HepG2 (cell line): ENCODE results near the gene TGM1. TPM values are rescaled to one million over a fixed set of nuclear protein-coding genes. Genes with fewer than 3 reads are reported as not detected.

ENCODE experiments used
- AHR ChIP-seq: IDR thresholded peaks from 2 replicates; pipeline ENCODE4 v1.6.1; 2018; ENCODE audit warnings: missing genetic modification reagents, missing compliant biosample characterization
- DNMT1 ChIP-seq: sonication (generic); formaldehyde crosslinking; IDR thresholded peaks from 2 replicates; pipeline ENCODE4 v1.5.1; 2020; ENCODE audit warnings: mild to moderate bottlenecking, missing genetic modification reagents
- HIVEP1 ChIP-seq: sonication (generic); formaldehyde crosslinking; IDR thresholded peaks from 2 replicates; pipeline ENCODE4 v1.4.0; 2020; ENCODE audit warnings: mild to moderate bottlenecking, missing genetic modification reagents
- HNF4A ChIP-seq: sonication (generic); formaldehyde crosslinking; IDR thresholded peaks from 2 replicates; pipeline ENCODE4 v1.4.0; 2020; ENCODE audit warnings: missing genetic modification reagents
- HOXA3 ChIP-seq: sonication (generic); formaldehyde crosslinking; IDR thresholded peaks from 2 replicates; pipeline ENCODE4 v1.5.0; 2020; ENCODE audit warnings: missing genetic modification reagents
- JUN ChIP-seq: sonication (generic); formaldehyde crosslinking; IDR thresholded peaks from 2 replicates; pipeline ENCODE4 v1.4.0; 2020; ENCODE audit warnings: mild to moderate bottlenecking, missing genetic modification reagents
- NONO ChIP-seq, 2 experiments: fragments of 450-650 bp in 1 of 2; sonication (generic) in 1 of 2; formaldehyde crosslinking in 1 of 2; IDR thresholded peaks in 1 of 2; conservative IDR thresholded peaks in 1 of 2; 2 replicates each; pipeline versions ENCODE4 v1.6.1 to v1.8.0; 2017 to 2022; ENCODE audit warnings: mild to moderate bottlenecking in 1 of 2, missing genetic modification reagents in 1 of 2, moderate library complexity in 1 of 2
- SMAD3 ChIP-seq: sonication (generic); formaldehyde crosslinking; IDR thresholded peaks from 2 replicates; pipeline ENCODE4 v1.4.0; 2020; ENCODE audit warnings: missing genetic modification reagents
- SNAPC2 ChIP-seq: sonication (generic); formaldehyde crosslinking; IDR thresholded peaks from 2 replicates; pipeline ENCODE4 v1.8.1; 2022; ENCODE audit warnings: mild to moderate bottlenecking, missing genetic modification reagents
- TBX3 ChIP-seq: fragments of 450-650 bp; IDR thresholded peaks from 2 replicates; pipeline ENCODE4 v1.6.1; 2017; ENCODE audit warnings: antibody characterized with exemption, mild to moderate bottlenecking, inconsistent platforms, borderline replicate concordance
- ZBTB7A ChIP-seq: sonication (generic); formaldehyde crosslinking; IDR thresholded peaks from 2 replicates; pipeline ENCODE4 v1.8.0; 2022; ENCODE audit warnings: mild to moderate bottlenecking, missing genetic modification reagents
- ZBTB7B ChIP-seq: sonication (generic); formaldehyde crosslinking; IDR thresholded peaks from 2 replicates; pipeline ENCODE4 v1.4.0; 2020; ENCODE audit warnings: missing genetic modification reagents
- ZMAT3 ChIP-seq: sonication (generic); formaldehyde crosslinking; conservative IDR thresholded peaks from 2 replicates; pipeline ENCODE4 v1.7.0; 2021; ENCODE audit warnings: missing genetic modification reagents
- ZNF343 ChIP-seq: sonication (generic); formaldehyde crosslinking; IDR thresholded peaks from 2 replicates; pipeline ENCODE4 v1.4.0; 2020; ENCODE audit warnings: mild to moderate bottlenecking, missing genetic modification reagents
- ZNF569 ChIP-seq: sonication (generic); formaldehyde crosslinking; IDR thresholded peaks from 2 replicates; pipeline ENCODE4 v1.5.0; 2020; ENCODE audit warnings: mild to moderate bottlenecking, missing genetic modification reagents, moderate library complexity, borderline replicate concordance
- ZNF605 ChIP-seq: sonication (generic); formaldehyde crosslinking; IDR thresholded peaks from 2 replicates; pipeline ENCODE4 v1.8.0; 2022; ENCODE audit warnings: mild to moderate bottlenecking, missing genetic modification reagents
- ZNF629 ChIP-seq: sonication (generic); formaldehyde crosslinking; conservative IDR thresholded peaks from 2 replicates; pipeline ENCODE4 v1.5.0; 2020; ENCODE audit warnings: missing genetic modification reagents
- ZNF652 ChIP-seq: IDR thresholded peaks from 2 replicates; pipeline ENCODE4 v1.6.1; 2016; ENCODE audit warnings: low read depth, borderline replicate concordance
- polyA plus RNA-seq, 8 experiments: library from polyadenylated mRNA; depleted of rRNA in 3 of 8; stranded (reverse) in 7 of 8; unstranded in 1 of 8; fragments of >200 nt; fragmentation: Illumina TruSeq in 4 of 8; extraction: Trizol in 4 of 8; gene quantifications; 2 replicates each; pipeline versions ENCODE4 v1.2.1 to v1.2.3, GENCODE V29; 2011 to 2016; ENCODE audit warnings: low read depth in 4 of 8, missing spikeins in 1 of 8, mixed read lengths in 1 of 8; ENCODE audit not compliant: insufficient read depth in 1 of 8
- total RNA-seq, 5 experiments: library from RNA; depleted of rRNA; stranded (reverse); fragments of >200 nt; fragmentation: Illumina TruSeq; extraction: Trizol; gene quantifications; 2 replicates each; pipeline ENCODE4 v1.2.3, GENCODE V29; 2016; ENCODE audit warnings: low read depth in 1 of 5
- TF ChIP-seq, protein P1 (sequence below): sonication (generic); formaldehyde crosslinking; IDR thresholded peaks from 2 replicates; pipeline ENCODE4 v1.8.1; 2023; ENCODE audit warnings: mild to moderate bottlenecking, inconsistent platforms, moderate library complexity, missing genetic modification reagents, borderline replicate concordance
- TF ChIP-seq, protein P2 (sequence below): sonication (generic); formaldehyde crosslinking; IDR thresholded peaks from 2 replicates; pipeline ENCODE4 v1.5.1; 2020; ENCODE audit warnings: missing genetic modification reagents, mild to moderate bottlenecking, borderline replicate concordance
- TF ChIP-seq, protein P3 (sequence below): sonication (generic); formaldehyde crosslinking; IDR thresholded peaks from 2 replicates; pipeline ENCODE4 v1.4.0; 2020; ENCODE audit warnings: mild to moderate bottlenecking, missing genetic modification reagents
- TF ChIP-seq, protein P4 (sequence below): IDR thresholded peaks from 2 replicates; pipeline ENCODE4 v1.6.1; 2016; ENCODE audit warnings: low read depth
- TF ChIP-seq, protein P5 (sequence below): sonication (generic); formaldehyde crosslinking; IDR thresholded peaks from 2 replicates; pipeline ENCODE4 v1.4.0; 2020; ENCODE audit warnings: low read depth, mild to moderate bottlenecking, missing genetic modification reagents

TGM1 gene
- total and polyA plus RNA-seq, 2 of the 13 experiments (the other 11 are each of a cell fraction or from before 2014, with no cell fraction given) = 3.2 to 10.6 TPM

DNA sequence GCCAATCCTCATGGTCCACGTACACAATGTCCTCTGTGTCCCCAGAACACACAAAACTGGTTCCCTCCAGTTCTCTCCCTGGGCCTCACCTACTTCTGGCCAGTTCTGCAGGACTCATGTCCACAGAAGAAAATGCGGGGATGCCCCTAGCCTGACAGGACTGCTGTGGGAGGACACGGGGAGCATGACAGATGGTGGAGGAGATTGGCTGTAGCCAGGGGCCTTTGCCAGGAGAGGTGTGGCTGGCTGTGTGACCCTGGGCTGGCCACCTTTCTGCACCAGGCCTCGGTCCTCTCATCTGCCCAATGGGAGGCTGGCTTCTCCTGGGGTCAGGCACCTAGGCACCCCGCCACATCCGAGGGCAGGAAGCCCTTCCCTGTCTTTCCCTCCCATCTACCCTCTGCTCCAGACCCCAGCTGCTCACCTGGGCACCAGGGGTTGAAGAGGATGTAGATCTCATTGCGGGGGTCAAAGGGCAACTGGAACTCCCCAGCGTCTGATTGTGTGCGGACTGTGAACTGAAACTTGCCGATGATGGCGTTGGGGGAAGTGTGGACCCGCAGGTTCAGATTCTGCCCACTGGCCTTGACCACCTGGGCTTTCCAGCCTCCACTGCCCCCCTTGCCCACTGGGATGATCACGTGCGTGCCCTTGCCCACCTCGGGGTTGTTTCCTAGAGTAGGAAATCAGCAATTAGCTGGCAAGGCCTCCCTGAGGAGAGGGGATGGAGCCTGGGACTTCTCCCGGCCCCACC lies 2.8 kb downstream of the TGM1 start (continued):
- TF ChIP-seq AHR = 0 out of 2 replicates have a peak, but pooled peaks have one; percentile 30
- no peak for TF ChIP-seq SMAD3 (CRISPR knock-in tag)
- 0 out of 2 replicates have a peak, but pooled peaks have one; percentile 46 for TF ChIP-seq HIVEP1 (CRISPR knock-in tag)
- TF ChIP-seq, protein P1, sequence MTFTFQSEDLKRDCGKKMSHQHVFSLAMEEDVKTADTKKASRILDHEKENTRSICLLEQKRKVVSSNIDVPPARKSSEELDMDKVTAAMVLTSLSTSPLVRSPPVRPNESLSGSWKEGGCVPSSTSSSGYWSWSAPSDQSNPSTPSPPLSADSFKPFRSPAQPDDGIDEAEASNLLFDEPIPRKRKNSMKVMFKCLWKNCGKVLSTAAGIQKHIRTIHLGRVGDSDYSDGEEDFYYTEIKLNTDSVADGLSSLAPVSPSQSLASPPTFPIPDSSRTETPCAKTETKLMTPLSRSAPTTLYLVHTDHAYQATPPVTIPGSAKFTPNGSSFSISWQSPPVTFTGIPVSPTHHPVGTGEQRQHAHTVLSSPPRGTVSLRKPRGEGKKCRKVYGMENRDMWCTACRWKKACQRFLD (CRISPR knock-in tag) = 0 out of 2 replicates have a peak, but pooled peaks have one; percentile 32
- peak; percentile 42; the same call in 1 of the 2 replicates for TF ChIP-seq ZNF605
- no peak for TF ChIP-seq NONO (IDR thresholded peaks at IDR 0.05)
- TF ChIP-seq NONO (CRISPR knock-in tag; conservative IDR thresholded peaks at IDR 0.05) = peak; percentile 28; the same call in 1 of the 2 replicates
- no peak for TF ChIP-seq TBX3
- TF ChIP-seq, protein P2, sequence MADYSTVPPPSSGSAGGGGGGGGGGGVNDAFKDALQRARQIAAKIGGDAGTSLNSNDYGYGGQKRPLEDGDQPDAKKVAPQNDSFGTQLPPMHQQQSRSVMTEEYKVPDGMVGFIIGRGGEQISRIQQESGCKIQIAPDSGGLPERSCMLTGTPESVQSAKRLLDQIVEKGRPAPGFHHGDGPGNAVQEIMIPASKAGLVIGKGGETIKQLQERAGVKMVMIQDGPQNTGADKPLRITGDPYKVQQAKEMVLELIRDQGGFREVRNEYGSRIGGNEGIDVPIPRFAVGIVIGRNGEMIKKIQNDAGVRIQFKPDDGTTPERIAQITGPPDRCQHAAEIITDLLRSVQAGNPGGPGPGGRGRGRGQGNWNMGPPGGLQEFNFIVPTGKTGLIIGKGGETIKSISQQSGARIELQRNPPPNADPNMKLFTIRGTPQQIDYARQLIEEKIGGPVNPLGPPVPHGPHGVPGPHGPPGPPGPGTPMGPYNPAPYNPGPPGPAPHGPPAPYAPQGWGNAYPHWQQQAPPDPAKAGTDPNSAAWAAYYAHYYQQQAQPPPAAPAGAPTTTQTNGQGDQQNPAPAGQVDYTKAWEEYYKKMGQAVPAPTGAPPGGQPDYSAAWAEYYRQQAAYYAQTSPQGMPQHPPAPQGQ = no peak
- TF ChIP-seq SNAPC2 (CRISPR knock-in tag) = no peak
- TF ChIP-seq HOXA3 = peak; percentile 43; the same call in 1 of the 2 replicates
- TF ChIP-seq DNMT1 (CRISPR knock-in tag) = 0 out of 2 replicates have a peak, but pooled peaks have one; percentile 46
- no peak for TF ChIP-seq ZNF652 (CRISPR knock-in tag)
- TF ChIP-seq HNF4A = peak; percentile 73
- TF ChIP-seq JUN (CRISPR knock-in tag) = peak; percentile 38; the same call in 1 of the 2 replicates
- no peak for TF ChIP-seq ZBTB7A (CRISPR knock-in tag)
- TF ChIP-seq ZNF629 (CRISPR knock-in tag) = peak; percentile 83
- 0 out of 2 replicates have a peak, but pooled peaks have one; percentile 19 for TF ChIP-seq ZBTB7B
- TF ChIP-seq, protein P3, sequence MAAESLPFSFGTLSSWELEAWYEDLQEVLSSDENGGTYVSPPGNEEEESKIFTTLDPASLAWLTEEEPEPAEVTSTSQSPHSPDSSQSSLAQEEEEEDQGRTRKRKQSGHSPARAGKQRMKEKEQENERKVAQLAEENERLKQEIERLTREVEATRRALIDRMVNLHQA = no peak
- no peak for TF ChIP-seq ZMAT3 (CRISPR knock-in tag)
- TF ChIP-seq, protein P4, sequence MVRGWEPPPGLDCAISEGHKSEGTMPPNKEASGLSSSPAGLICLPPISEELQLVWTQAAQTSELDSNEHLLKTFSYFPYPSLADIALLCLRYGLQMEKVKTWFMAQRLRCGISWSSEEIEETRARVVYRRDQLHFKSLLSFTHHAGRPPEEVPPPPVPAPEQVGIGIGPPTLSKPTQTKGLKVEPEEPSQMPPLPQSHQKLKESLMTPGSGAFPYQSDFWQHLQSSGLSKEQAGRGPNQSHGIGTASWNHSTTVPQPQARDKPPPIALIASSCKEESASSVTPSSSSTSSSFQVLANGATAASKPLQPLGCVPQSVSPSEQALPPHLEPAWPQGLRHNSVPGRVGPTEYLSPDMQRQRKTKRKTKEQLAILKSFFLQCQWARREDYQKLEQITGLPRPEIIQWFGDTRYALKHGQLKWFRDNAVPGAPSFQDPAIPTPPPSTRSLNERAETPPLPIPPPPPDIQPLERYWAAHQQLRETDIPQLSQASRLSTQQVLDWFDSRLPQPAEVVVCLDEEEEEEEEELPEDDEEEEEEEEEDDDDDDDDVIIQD (CRISPR knock-in tag) = 0 out of 2 replicates have a peak, but pooled peaks have one; percentile 17
- TF ChIP-seq ZNF569 (CRISPR knock-in tag) = no peak
- TF ChIP-seq, protein P5, sequence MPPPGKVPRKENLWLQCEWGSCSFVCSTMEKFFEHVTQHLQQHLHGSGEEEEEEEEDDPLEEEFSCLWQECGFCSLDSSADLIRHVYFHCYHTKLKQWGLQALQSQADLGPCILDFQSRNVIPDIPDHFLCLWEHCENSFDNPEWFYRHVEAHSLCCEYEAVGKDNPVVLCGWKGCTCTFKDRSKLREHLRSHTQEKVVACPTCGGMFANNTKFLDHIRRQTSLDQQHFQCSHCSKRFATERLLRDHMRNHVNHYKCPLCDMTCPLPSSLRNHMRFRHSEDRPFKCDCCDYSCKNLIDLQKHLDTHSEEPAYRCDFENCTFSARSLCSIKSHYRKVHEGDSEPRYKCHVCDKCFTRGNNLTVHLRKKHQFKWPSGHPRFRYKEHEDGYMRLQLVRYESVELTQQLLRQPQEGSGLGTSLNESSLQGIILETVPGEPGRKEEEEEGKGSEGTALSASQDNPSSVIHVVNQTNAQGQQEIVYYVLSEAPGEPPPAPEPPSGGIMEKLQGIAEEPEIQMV (CRISPR knock-in tag) = peak; percentile 29; the same call in 1 of the 2 replicates
- TF ChIP-seq ZNF343 (CRISPR knock-in tag) = 0 out of 2 replicates have a peak, but pooled peaks have one; percentile 36
